ENCODE measurements around the gene TTC28. TPM values are rescaled to one million over a fixed set of nuclear protein-coding genes. Genes with fewer than 3 reads are reported as not detected.
"Not testable (repeated sequence)": the region's sequence is repeated elsewhere in the genome, so short reads cannot be mapped to it uniquely, and the experiment has no call there.

TTC28 gene
- total RNA-seq, 2 experiments from 2014 or later: 1.2 to 3.6 TPM

GRCh38 chr22:28214750-28215149, 464.9 kb downstream of the TTC28 start:
- H3K27ac Mint-ChIP-seq; CTCF ChIA-PET; H3K27me3 Mint-ChIP-seq; DNase-seq; H3K9me3 Mint-ChIP-seq (ENCODE audit: low read depth); H3K4me1 Mint-ChIP-seq; H3K4me3 Mint-ChIP-seq; ATAC-seq; H3K36me3 Mint-ChIP-seq: not testable (repeated sequence)

- H3K36me3 Mint-ChIP-seq; ATAC-seq; H3K27me3 Mint-ChIP-seq; H3K9me3 Mint-ChIP-seq (ENCODE audit: low read depth); H3K4me3 Mint-ChIP-seq; H3K27ac Mint-ChIP-seq; DNase-seq; CTCF ChIA-PET; H3K4me1 Mint-ChIP-seq: not testable (repeated sequence)
Measured at GRCh38 chr22:28209457-28209856, 470.2 kb downstream of the TTC28 start.

- no peak for DNase-seq
- Mint-ChIP-seq H3K4me3 (no peak overlapping the region), H3K9me3 (ENCODE audit: low read depth) (peaks cover 2% of the 10 kb centered on the region), H3K27me3 (peaks cover 2% of the 10 kb centered on the region), H3K27ac (no peak overlapping the region), H3K4me1 (no peaks in the 10 kb centered on the region), H3K36me3 (no peaks in the 10 kb centered on the region)
- CTCF ChIA-PET: no interaction called here
- no peak for ATAC-seq
Measured at GRCh38 chr22:28208787-28209186, 470.9 kb downstream of the TTC28 start.

- H3K36me3 Mint-ChIP-seq: no peaks in the 10 kb centered on the region
- CTCF ChIA-PET: no interaction called here
- peaks cover 2% of the 10 kb centered on the region for H3K9me3 Mint-ChIP-seq (ENCODE audit: low read depth)
- peaks cover 2% of the 10 kb centered on the region for H3K27me3 Mint-ChIP-seq
- no peak for ATAC-seq
- H3K4me1 Mint-ChIP-seq: no peaks in the 10 kb centered on the region
- DNase-seq: no peak
- H3K27ac Mint-ChIP-seq: no peak overlapping the region
- no peak overlapping the region for H3K4me3 Mint-ChIP-seq
Measured at GRCh38 chr22:28208036-28208435, 471.6 kb downstream of the TTC28 start.

- no peaks in the 10 kb centered on the region for H3K36me3 Mint-ChIP-seq
- H3K4me1 Mint-ChIP-seq: no peaks in the 10 kb centered on the region
- peaks cover 2% of the 10 kb centered on the region for H3K9me3 Mint-ChIP-seq (ENCODE audit: low read depth)
- CTCF ChIA-PET: no interaction called here
- peaks cover 2% of the 10 kb centered on the region for H3K27me3 Mint-ChIP-seq
- DNase-seq (no peak), ATAC-seq (no peak)
- no peak overlapping the region for H3K4me3 Mint-ChIP-seq
- H3K27ac Mint-ChIP-seq: no peak overlapping the region
Measured at GRCh38 chr22:28207281-28208030, 472.2 kb downstream of the TTC28 start.

- CTCF ChIA-PET: no interaction called here
- Mint-ChIP-seq H3K4me3 (no peak overlapping the region), H3K36me3 (no peaks in the 10 kb centered on the region), H3K27ac (no peak overlapping the region), H3K27me3 (peaks cover 2% of the 10 kb centered on the region), H3K4me1 (no peaks in the 10 kb centered on the region), H3K9me3 (ENCODE audit: low read depth) (peaks cover 2% of the 10 kb centered on the region)
- DNase-seq: no peak
- ATAC-seq: no peak
Measured at GRCh38 chr22:28205926-28206325, 473.7 kb downstream of the TTC28 start.

- H3K4me3 Mint-ChIP-seq: no peak overlapping the region
- H3K9me3 Mint-ChIP-seq (ENCODE audit: low read depth): no peaks in the 10 kb centered on the region
- ATAC-seq (no peak), DNase-seq (no peak)
- CTCF ChIA-PET: no interaction called here
- H3K36me3 Mint-ChIP-seq: no peaks in the 10 kb centered on the region
- no peak overlapping the region for H3K27ac Mint-ChIP-seq
- no peaks in the 10 kb centered on the region for H3K4me1 Mint-ChIP-seq
- H3K27me3 Mint-ChIP-seq: peaks cover 2% of the 10 kb centered on the region
Measured at GRCh38 chr22:28204382-28204781, 475.3 kb downstream of the TTC28 start.

- Mint-ChIP-seq H3K4me1 (no peaks in the 10 kb centered on the region), H3K4me3 (no peak overlapping the region), H3K27me3 (peaks cover 2% of the 10 kb centered on the region), H3K9me3 (ENCODE audit: low read depth) (no peaks in the 10 kb centered on the region), H3K36me3 (no peaks in the 10 kb centered on the region), H3K27ac (no peak overlapping the region)
- CTCF ChIA-PET: no interaction called here
- DNase-seq (no peak), ATAC-seq (no peak)
Measured at GRCh38 chr22:28203286-28203685, 476.4 kb downstream of the TTC28 start.

GRCh38 chr22:28198692-28199091, 480.9 kb downstream of the TTC28 start:
- no peak for ATAC-seq
- CTCF ChIA-PET: no interaction called here
- Mint-ChIP-seq H3K4me1 (no peaks in the 10 kb centered on the region), H3K27me3 (no peaks in the 10 kb centered on the region), H3K36me3 (no peaks in the 10 kb centered on the region), H3K9me3 (ENCODE audit: low read depth) (no peaks in the 10 kb centered on the region), H3K4me3 (no peak overlapping the region), H3K27ac (no peak overlapping the region)
- DNase-seq: no peak

GRCh38 chr22:28191571-28191970, 488.1 kb downstream of the TTC28 start:
- H3K4me3 Mint-ChIP-seq; H3K9me3 Mint-ChIP-seq (ENCODE audit: low read depth); DNase-seq; ATAC-seq; H3K4me1 Mint-ChIP-seq; H3K27ac Mint-ChIP-seq; CTCF ChIA-PET; H3K36me3 Mint-ChIP-seq: not testable (repeated sequence)
- peaks cover 18% of the 10 kb centered on the region for H3K27me3 Mint-ChIP-seq

GRCh38 chr22:28188178-28188879, 491.3 kb downstream of the TTC28 start:
- Mint-ChIP-seq H3K27me3 (peaks cover 28% of the 10 kb centered on the region), H3K4me3 (no peak overlapping the region), H3K9me3 (ENCODE audit: low read depth) (no peaks in the 10 kb centered on the region), H3K4me1 (no peaks in the 10 kb centered on the region), H3K27ac (no peak overlapping the region), H3K36me3 (no peaks in the 10 kb centered on the region)
- CTCF ChIA-PET: no interaction called here
- ATAC-seq: no peak
- no peak for DNase-seq

GRCh38 chr22:28187612-28188011, 492.0 kb downstream of the TTC28 start:
- no peak overlapping the region for H3K4me3 Mint-ChIP-seq
- no peaks in the 10 kb centered on the region for H3K9me3 Mint-ChIP-seq (ENCODE audit: low read depth)
- no peak for ATAC-seq
- H3K27me3 Mint-ChIP-seq: peaks cover 25% of the 10 kb centered on the region
- no peak overlapping the region for H3K27ac Mint-ChIP-seq
- no peaks in the 10 kb centered on the region for H3K36me3 Mint-ChIP-seq
- CTCF ChIA-PET: no interaction called here
- H3K4me1 Mint-ChIP-seq: no peaks in the 10 kb centered on the region
- DNase-seq: no peak

- ATAC-seq: no peak
- CTCF ChIA-PET: no interaction called here
- DNase-seq: no peak
- Mint-ChIP-seq H3K36me3 (no peaks in the 10 kb centered on the region), H3K27ac (no peak overlapping the region), H3K4me1 (no peaks in the 10 kb centered on the region), H3K27me3 (peaks cover 33% of the 10 kb centered on the region), H3K9me3 (ENCODE audit: low read depth) (no peaks in the 10 kb centered on the region), H3K4me3 (no peak overlapping the region)
Measured at GRCh38 chr22:28186641-28187040, 493.0 kb downstream of the TTC28 start.

GRCh38 chr22:28185130-28185529, 494.5 kb downstream of the TTC28 start:
- CTCF ChIA-PET: no interaction called here
- Mint-ChIP-seq H3K27ac (no peak overlapping the region), H3K4me1 (no peaks in the 10 kb centered on the region), H3K4me3 (no peak overlapping the region), H3K36me3 (no peaks in the 10 kb centered on the region), H3K27me3 (peaks cover 33% of the 10 kb centered on the region), H3K9me3 (ENCODE audit: low read depth) (no peaks in the 10 kb centered on the region)
- DNase-seq (no peak), ATAC-seq (no peak)

Measured in activated CD8-positive, alpha-beta memory T cell treated with anti-CD3 and anti-CD28 coated beads, Interleukin-2, amount 10 ng/mL, durations not matched to agents 7 days and 5 days (primary cell).